GM21381 (cell line): ENCODE data around the gene OCA2.
"Not testable (repeated sequence)": the region's sequence is repeated elsewhere in the genome, so short reads cannot be mapped to it uniquely, and the experiment has no call there.

Source experiments
- ATAC-seq: cut with Tn5 transposase; IDR thresholded peaks from one replicate; pipeline ENCODE4 v1.9.1; 2021; ENCODE audit warnings: mild to moderate bottlenecking, moderate library complexity; ENCODE audit not compliant: unreplicated experiment

OCA2 gene

DNA sequence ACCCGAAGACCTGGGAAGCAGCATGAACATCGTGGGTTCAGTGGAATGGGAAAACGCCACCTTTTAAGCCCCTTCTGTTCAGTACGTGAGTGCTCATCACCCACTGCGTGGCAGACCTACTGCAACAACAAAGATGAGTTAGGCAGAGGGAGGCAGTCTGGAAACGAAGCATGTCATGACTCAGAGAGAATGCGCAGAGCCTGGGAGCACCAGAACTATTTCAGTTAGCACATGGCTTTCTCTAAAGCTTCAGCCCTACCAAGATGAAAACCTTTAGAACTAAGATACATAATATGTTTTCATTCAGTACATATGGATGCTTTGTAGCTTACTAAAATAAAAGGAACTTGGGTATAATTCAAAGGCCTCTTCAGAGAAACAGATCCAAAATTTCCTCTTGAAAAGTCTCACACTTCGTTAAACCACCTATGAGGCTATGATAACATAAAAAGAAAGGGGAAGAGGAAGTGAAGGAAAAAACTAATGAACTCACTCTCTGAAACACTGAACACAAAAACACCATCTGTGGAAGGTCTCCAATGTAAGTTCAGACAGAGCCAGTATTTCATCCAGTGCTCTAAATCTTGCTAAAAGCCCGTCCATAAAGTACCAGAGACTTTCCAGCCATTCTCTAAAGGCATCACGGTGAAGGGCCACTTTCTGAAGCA lies 140.1 kb downstream of the OCA2 start:
- ATAC-seq: no peak

- ATAC-seq: no peak
Observed at GRCh38 chr15:27956285-27956684, 142.8 kb downstream of the OCA2 start.

GRCh38 chr15:27955087-27955486 lies 144.0 kb downstream of the OCA2 start:
- ATAC-seq: no peak

DNA sequence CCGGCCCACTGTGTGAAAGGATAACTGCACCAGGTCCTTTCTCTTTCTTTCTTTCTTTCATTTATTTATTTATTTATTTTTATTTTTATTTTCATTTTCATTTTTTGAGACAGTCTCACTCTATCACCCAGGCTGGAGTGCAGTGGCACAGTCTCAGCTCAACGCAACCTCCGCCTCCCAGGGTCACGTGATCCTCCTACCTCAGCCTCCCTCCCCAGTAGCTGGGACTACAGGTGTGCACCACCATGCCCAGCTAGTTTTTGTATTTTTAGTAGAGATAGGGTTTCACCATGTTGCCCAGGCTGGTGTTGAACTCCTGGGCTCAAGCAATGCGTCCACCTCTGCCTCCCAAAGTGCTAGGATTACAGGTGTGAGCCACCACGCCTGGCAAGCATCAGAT lies 146.5 kb downstream of the OCA2 start:
- ATAC-seq: not testable (repeated sequence)

GRCh38 chr15:27951191-27951890 lies 147.8 kb downstream of the OCA2 start:
- ATAC-seq: no peak

GRCh38 chr15:27949089-27949488 lies 150.0 kb downstream of the OCA2 start:
- ATAC-seq: no peak

DNA sequence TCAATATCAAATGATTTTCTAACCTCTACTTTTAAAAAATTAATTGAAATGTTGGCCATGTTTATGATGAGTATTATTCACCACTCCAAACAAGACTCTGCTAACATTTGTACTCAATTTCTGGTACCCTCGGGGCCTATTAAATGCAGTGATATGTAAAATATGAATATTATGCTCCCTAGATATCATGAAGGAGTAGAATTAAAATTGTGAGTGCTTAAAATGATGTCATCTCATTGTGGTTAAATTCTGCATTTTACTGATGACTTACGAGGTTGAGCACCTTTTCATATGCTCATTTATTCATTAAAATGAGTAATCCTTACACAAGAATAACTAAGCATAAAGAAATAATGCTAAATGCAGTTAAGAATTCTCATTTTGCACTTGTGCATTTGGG lies 159.9 kb downstream of the OCA2 start:
- no peak for ATAC-seq

DNA sequence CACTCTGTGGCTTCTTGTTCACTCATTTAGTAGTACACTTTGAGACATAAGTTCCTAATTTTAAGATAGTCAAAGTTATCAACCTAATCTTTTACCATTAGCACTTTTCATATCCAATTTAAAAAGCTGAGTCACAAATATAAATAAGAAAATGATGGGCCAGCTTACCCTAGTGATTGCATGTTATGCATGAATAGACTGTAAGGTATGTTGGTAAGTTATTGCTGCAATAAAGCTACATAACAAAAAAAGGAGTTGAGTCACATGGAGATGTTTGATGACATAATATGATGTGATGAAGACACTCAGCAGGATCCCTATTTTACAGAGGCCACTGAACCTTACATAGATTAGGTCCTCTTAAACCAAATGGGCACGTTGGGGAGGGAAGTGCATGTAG lies 161.3 kb downstream of the OCA2 start:
- no peak for ATAC-seq

GRCh38 chr15:27936164-27936563 lies 163.0 kb downstream of the OCA2 start:
- ATAC-seq: no peak

DNA sequence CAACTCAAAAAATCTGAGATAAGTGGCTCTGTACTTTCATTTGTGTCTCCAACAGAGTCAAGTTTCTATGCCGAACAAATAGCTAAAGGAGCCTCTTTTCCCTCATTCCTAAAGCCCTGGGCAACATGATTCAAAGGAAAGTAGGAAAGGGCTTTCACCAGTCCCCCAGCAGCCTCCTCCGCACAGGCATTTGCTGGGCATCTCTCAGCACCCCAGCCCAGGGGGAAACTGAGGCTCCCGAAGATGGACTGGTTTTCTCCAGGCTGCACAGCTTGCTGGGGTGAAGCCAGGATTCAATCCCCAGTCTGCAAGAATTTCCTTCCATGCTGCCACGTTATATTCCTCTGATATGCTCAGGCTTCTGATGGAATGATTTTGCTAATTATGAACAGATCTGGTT lies 163.8 kb downstream of the OCA2 start:
- ATAC-seq: no peak

DNA sequence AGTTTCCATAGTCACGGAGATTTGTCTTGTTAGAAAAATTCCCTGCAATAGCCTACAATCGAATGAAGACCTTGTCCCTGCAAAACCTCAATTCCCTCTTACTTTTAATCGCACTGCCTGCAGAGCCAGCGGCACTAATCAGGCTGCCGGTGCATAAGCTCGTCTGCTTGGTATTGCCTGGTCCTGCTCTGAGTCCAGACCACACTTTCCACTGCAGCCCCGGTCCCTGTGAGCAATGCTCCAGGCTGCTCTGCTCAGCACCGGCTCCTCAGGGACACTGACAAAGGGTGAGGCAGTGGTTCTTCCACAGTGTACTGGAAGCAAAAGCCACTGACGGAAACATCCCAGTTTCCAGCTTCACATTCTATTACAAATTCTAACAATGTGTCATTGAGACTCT lies 164.3 kb downstream of the OCA2 start:
- no peak for ATAC-seq

DNA sequence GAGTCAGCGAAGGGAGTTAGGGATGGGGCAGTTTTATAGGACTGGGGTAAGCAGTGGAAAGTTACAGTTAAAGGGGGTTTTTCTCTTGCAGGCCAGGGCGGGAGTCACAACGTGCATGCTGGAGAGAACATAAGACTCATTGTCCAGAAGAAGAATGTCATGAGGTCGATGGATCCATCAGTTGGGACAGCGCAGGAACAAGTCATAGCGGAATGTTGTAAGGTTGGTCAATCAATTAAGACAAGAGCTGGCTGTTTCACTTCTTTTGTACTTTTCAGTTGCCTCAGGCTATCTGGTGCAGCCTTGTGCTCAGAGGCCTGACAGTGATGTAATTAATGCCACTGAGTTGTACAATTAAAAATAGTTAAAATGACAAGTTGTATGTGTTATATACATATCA lies 165.6 kb downstream of the OCA2 start:
- no peak for ATAC-seq

- ATAC-seq: no peak
Observed at GRCh38 chr15:27932600-27932999, 166.5 kb downstream of the OCA2 start.

DNA sequence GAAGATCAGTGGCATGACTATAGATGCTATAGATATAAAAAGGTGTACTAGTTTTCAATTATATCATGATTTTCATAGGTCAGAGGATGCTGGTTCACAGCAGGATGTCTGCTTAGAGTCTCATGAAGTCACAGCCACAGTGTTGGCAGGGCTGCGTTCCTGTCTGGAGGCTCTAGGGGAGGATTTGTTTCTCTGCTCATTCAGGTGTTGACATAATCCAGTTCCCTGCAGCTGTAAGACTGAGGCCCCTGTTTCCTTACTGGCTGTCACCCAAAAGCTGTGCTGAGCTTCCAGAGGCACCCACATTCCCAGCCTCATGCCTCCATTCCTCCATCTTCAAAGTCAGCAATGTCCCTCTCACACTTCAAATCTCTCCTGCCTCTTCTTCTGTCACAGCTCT lies 170.7 kb downstream of the OCA2 start:
- no peak for ATAC-seq

- ATAC-seq: no peak
Observed at GRCh38 chr15:27912283-27912682, 186.8 kb downstream of the OCA2 start.

DNA sequence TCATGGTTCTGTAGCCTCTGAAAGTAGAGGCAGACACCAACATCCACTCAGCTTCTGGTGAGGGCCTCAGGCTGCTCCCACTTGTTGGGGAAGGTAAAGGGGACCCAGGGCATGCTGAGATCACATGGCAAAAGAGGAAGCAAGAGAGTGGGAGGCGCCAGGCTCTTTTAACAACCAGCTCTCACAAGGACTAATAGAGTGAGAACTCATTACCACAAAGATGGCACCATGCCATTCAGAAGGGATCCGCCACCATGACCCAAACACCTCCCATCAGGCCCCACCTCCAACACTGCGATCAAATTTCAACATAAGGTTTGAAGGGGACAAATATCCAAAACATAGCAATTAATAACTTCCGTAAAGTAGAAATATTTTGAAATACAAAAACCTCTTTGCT lies 192.3 kb downstream of the OCA2 start:
- no peak for ATAC-seq

DNA sequence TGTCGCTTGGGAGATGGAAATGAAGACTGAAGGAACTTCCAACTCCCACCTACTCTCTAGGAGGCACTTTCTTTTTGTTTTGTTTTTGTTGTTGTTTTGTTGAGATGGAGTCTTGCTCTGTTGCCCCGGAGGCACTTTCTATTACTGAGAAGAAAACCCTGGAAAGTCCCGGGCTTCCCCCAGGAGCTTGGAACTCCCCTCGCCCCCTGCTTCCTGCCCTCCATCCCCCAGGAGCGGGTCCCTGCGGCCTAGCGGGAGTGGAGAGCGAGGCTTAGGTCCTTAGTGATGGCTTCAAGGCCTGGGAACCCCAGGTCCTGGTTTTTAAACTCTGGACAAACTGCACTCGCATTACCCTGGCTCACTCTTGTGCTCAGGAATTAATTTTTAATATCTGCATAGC lies 195.7 kb downstream of the OCA2 start:
- ATAC-seq: no peak

- no peak for ATAC-seq
Observed at GRCh38 chr15:27902680-27903385, 196.3 kb downstream of the OCA2 start.

DNA sequence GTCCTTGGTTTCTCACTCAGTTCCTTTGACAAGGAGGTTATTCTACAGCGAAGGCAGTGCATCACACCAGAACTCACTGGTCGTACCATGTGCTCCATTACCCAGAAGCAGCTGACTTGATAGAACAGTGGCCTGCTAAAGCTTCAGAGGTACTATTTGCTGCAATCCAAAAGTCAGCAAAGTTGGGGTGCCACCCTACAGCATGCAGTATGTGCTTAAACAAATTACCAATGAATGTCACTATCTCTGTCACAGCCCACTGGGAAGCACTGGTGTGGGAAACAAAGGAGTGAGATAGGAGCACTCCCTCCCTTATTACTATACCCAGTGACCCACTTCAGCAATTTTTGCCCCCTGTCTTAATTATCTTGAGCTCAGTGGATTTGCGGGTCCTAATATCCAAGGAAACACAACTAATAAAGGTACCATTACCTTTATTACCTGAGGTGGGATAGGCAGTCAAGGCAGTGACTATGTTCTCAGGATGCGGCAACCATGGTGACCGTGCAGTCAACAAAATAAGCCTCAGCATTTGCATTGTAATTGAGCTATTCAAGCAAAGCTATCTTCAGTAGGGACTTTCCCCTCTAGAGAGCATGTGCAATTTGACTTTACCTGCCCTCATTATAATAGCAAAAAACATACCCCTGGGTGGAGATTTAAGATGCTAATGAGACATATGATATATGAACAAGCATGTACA lies 199.4 kb downstream of the OCA2 start:
- no peak for ATAC-seq

DNA sequence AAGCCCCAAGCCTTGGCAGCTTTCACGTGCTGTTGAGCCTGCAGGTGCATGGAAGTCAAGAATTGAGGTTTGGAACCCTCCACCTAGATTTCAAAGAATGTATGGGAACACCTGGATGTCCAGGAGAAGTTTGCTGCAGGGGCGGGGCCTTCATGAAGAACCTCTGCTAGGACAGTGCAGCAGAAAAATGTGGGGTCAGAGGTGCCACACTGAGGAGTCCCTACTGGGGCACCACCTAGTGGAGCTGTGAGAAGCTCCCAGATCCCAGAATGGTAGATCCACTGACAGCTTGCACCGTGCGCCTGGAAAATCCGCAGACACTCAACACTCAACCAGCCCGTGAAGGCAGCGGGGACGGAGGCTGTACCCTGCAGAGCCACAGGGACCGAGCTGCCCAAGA lies 201.6 kb downstream of the OCA2 start:
- ATAC-seq: no peak

DNA sequence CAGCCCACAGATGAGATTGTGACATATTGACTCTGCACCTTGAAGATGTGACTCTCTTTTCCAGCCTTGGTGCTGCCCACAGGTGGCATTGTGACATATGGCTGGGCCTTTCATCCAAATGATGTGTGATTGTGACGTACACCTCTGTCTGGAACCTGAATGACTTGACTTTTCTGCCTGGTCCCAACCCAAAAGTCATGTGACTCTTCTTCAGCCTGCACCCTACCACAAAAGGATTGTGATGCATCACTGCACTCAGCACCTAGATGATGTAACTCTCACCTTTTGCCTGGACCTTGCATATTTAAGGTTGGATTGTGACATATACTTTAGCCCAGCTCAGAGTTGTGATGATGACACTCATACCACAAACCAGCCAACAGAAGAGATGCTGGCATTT lies 204.5 kb downstream of the OCA2 start:
- no peak for ATAC-seq

GRCh38 chr15:27889258-27889657 lies 209.9 kb downstream of the OCA2 start:
- no peak for ATAC-seq
